Measurements from ENCODE around the gene DNMT3A.

Gene DNMT3A

DNA sequence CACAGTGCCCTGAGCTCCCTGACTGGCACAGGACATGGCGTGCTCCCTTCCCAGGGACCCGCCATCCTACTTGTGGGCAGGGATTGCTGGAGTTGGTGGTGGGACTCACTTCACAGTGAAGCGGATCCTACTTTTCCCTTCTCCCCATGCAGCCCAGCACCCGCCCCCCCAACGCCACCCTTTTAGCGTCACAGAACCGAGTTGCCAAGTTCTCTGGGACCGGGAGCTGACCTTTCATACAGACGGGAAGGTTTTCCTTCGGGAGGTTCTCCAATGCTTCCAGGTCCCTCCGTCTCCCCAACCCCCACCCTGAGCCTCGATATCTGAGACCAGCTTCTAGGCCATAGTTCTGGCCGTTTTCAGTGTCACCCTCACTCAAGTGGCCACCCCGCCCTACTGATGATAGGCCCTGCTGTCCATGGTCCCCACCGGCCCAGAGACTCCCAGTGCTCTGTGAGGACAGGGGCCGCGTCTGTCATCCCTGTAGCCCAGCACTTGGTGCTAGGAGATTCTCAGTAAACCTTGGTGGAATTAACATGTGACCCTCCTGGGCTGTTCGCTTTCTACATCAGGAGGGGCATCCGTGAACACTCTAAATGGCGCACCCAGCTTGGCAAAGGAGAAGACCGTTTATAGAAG lies 1.6 kb upstream of the DNMT3A start:
- no peak for DNase-seq (ENCODE audit: low read depth)

DNA sequence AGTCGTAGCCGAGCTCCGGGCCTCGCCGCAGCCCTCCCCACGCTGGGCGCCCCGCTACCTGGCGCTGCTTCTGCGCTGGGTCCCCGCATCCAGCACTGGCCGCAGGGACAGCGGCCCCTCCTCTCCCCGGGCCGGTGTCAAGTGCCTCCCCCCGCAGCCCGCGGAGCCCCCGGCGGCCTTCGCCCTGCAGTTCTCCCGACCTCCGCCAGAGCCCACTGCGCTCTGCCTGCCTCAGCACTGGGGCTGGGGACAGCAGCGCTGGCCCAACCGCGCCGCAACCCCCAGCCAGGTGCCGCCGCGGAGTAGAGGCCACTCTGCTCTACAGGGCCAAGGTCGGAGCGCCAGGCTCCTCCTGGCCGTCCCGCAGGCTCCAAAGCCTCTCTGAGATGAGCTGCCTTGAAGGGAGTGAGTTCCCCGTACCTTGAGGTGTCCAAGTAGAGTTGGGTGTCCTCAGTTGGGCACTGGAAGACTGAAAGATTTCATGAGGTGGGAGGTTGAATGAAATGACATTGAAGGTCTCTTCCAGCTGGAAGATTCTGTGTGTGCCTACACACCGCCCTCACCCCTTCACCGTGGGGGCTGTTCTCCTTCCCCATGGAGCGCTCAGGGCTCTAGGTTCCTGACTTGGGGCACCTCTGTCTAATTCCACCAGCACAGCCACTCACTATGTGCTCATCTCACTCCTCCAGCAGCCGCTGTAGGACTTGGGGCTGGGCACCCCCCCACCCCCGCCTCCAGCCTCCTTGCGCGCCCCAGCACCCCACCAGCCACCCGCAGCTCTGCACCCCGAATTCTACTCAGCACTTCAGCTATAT lies 854 bp upstream of the DNMT3A start:
- peak; percentile 68 for DNase-seq (ENCODE audit: low read depth)

DNA sequence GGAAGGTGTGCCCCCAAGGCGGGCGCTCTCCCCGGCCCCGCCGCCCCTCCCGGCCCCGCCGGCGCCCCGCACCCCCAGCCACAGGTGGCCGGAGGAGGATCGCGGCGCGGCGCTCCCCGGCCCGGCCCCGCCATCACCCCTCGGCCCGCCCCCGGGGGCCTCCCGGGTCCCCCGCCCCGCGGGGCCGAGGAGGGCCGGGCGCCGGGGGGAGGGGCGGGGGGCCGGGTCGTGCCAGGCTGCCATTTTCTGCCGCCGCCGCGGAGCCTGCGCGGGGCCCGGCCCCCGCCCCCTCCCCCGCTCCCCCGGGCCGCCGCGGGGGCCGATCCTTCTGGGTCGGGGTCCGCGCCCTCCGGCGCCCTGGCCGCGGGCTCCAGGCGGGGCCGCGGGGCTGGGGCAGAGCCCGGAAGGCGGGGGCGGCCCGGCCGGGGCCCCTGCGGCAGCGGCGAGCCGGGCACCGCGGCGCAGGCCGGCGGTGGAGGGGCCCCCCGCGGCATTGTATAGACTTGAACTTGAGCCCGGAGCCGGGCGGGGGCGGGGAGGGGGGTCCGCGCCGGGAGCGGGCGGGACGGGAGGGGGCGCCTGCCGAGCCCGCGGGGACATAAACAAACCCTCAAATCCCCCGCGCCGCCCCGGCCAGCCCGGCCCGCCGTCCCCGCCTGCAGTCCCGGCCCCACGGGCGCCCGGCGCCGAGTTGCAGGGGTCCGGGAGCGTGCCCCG lies 556 bp downstream of the DNMT3A start:
- DNase-seq (ENCODE audit: low read depth), result no peak

DNA sequence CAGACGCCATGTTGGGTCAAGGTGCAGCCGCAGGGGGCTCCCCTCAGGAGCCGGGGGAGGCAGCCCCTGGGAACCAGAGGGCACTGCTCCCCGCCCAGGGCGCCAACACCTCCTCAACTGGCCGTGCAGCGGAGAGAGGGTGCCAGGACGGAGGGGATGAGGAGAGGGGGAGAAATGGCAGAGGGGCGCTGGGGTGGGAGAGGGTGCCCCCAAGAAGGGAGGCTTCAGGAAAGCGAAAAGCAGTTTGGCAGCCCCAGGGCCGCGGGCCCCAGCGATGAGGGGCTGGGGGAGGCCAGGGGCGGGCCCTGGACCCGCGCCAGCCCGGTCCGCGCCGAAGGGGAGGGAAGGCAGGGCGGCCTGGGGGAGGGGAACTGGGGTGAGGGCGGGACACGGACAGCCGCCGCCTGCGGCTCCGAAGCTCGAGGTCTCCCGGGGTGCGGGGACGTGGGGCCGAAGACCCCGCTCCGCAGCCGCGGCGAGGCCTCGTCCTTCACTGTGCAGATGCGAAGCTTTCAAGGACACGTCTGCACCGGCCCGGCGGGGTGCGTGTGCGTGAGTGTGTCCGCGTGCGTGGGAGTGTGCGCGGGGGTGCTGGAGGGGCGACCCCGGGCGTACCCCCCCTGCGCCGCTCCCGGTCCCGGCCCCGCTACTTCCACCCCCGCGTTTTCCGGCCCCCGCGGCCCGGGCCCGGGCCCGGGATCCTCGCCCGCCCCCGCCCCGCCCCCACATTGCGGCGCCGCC lies 1.4 kb downstream of the DNMT3A start:
- no peak for DNase-seq (ENCODE audit: low read depth)

DNA sequence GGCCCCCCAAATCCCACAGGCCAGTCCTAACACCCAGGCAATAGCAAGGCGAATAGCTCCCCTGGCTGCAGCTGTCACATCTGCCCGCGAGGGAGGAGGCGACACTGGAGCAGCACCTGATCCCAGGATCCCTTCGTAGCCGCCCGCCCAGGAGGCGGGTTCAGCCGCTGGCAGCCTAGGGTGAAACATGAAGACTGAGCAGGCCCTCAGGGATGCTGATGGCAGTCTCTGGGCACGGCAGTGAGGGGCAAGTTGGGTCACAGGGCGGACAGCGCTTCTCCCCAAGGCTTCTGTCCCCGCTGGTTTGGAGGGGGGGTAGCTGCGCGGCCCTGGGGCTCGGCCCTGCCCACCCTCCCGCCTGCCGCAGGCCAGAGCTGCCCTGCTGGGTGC lies 1.9 kb downstream of the DNMT3A start:
- no peak for DNase-seq (ENCODE audit: low read depth)

DNA sequence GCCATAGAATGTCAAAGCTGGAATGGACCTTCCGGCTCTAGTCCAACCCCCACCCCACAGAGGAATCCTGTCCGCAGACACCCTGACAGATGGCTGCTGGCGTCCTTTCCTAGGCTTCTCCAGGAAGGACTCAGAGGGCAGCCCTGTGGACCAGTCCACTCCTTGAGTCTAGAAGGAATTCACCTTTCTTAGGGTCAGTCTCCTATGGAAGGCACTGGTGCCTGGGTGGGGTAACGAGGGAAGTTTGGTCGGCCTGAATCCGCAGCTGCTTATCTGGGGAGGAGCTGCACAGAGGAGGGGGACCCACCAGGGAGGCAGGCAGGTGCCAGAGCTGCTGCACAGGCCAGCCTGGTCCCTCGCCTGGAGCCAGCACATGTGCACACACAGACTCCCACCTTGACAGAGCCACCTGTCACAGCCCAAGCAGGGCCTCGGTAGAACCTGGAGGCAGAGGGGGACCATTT lies 2.5 kb downstream of the DNMT3A start:
- DNase-seq (ENCODE audit: low read depth), result no peak

DNA sequence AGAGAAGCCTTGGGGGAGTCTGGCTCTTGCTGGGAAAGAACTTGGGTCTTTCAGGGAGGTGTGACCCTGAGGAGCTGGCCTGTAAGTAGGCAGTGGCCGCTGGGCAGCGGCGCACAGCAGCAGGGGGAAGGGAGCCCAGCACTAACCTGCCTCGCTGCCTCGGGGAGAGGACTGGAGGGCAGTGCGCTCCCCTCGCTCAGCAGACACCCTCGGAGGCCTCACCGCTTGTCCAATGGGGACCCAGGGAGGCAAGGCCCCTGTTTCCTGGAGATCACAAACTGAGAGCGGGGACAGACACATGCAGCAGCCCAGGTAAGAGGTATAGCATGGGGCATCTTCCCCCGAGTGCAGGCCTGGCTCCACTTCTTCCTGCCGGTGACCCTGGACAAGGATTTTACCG lies 3.3 kb downstream of the DNMT3A start:
- DNase-seq (ENCODE audit: low read depth), result no peak

DNA sequence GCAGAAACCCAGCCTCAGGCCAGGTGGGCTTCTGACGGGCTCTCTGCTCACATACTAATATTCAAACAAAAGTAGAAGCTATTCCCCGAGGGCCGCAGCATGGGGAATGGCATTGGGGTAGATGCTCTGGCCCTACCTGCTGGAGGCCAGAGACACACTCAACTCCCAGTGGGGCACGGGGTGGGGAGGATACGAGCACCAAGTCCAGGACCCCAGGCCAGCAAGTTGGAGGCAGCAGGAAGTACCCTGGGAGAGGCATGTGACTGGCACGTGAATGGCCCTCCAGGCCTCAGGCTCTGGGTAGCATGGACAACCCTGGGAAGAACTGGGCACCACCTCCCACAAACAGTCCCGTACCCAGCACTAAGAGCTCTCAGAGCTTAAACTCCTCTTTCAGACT lies 3.8 kb downstream of the DNMT3A start:
- DNase-seq (ENCODE audit: low read depth), result no peak

DNA sequence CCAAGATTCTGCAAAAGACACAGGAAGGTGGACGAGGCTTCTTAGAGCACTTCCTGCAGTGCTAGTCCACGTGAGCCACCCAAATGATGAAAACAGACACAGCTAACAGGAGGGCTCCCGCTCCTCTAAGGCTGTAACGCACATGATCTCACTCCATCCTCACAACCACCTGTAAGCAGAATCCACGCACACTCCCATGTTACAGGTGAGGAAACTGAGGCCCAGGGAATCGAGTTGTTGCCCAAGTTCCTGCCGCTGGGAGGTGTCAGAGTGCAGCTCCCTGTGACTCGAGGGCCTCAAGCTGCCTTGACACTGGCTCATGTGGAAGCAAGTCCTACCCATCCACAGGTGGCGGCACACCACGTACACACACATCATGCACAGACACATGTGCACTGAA lies 4.4 kb downstream of the DNMT3A start:
- DNase-seq (ENCODE audit: low read depth), result no peak

DNA sequence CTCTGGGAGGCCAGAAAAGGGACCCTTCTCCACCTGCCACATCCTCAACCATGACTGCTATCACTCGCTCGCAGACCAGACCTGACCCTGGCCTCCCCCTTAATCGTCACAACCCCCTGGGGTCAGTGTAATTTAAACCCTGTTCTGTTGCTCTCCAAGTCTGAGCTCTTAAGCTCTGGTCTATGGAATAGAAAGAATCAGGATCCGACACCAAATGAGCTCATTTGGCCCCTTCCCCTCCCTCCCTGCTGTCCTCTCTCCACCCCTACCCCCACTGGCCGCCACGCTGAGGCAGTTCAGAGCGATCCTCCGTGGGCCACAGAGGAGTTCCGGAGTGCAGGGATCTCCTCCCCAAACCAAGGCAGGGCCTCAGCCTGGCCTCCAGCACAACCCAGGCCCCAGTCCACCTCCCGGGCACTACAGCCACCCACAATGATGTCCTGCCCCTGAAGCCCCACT lies 5.3 kb downstream of the DNMT3A start:
- no peak for DNase-seq (ENCODE audit: low read depth)

DNA sequence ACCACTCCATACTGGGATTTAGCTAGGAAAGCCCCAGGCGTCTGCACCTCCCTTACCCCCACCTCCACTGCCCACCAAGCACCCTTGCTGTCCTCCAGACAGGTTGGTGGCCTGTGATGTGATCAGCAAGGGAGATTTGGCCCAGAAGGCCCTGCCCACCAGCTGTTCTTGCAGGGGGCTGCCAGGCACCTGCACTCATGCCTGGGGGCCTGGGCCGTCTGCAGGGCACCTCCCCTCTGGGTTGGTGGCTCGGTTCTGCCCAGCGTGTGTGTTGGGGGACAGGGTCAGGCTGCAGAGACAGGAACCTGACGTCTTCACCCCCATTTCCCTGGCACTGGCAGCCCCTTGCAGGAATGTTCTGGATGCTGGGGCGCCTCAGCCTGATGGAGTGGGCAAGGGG lies 5.8 kb downstream of the DNMT3A start:
- no peak for DNase-seq (ENCODE audit: low read depth)

DNA sequence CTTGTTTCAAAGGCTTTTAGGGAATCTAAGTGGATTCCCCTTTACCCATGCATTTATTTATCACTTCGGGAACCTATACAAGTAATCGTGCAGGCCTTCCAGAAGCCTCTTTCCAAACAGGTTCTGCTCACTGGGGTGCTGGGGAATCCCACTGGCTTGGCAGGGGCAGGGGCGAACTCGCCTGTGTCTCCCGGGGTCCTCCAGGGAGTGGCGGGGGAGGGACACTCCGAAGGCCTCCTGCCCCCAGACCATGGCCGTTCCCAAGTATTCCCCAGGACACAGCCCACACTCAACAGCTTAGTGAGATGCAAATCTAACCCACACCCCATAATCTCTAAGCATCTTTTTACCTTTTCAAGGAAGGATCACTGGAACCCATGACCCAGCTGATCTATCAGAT lies 6.5 kb downstream of the DNMT3A start:
- DNase-seq (ENCODE audit: low read depth), result no peak

DNA sequence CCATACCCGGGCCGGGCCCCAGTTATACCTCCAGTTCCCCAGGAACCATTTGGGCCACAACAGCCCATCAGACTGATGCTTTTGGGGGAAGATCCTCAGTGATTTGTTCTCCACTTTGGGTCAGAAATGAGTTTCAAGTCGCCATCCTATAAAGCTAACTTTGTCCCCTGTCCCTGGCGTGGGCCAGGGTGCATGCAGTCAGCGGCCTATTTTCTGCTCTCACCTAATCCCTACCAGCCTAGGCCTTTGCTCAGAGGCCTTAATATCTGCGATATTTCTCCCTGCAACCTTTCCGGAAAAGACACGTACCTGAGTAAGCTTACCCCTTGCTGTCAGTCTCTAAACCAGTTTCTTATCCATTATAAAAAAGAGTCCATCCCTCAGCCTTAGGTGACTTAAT lies 7.2 kb downstream of the DNMT3A start:
- no peak for DNase-seq (ENCODE audit: low read depth)

DNA sequence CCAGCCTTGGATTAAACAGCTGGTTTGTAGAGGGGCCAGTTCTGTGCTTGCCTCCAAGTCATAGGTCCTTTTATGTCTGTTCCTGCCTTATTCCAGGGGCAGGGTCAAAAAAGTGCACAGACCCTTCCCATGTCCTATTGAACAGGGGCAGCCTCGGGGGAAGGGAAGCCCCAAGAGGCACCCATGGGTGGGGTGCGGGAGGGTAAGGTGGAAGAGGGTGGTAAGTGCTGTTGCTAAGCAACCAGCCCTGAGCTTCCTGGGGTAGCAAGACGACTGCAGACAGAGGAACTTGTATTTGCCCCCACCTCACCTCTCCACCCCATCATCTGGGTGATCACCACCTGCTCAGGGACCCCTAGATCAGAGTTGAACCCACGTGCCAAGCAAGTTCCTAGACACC lies 7.7 kb downstream of the DNMT3A start:
- DNase-seq (ENCODE audit: low read depth), result no peak

DNA sequence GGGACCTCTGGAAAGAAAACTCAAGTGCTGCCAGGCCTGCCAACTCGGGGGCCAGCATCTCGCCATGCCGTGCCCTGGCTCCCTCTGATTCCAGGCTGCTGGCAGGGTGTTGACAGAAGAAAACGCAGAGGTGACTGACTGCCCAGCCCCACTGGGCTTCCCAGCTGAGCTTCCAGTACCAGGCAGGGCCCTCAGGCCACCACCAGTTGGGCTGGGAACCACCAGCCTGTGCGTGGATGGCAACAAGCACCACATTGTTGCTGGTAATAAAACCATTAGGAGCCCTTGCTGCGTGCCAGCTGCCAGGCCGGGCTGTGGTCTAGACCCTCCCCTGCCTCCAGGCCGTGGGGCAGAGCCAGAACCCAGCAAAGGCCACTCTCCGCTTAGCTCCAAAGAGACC lies 9.2 kb downstream of the DNMT3A start:
- DNase-seq (ENCODE audit: low read depth), result no peak

DNA sequence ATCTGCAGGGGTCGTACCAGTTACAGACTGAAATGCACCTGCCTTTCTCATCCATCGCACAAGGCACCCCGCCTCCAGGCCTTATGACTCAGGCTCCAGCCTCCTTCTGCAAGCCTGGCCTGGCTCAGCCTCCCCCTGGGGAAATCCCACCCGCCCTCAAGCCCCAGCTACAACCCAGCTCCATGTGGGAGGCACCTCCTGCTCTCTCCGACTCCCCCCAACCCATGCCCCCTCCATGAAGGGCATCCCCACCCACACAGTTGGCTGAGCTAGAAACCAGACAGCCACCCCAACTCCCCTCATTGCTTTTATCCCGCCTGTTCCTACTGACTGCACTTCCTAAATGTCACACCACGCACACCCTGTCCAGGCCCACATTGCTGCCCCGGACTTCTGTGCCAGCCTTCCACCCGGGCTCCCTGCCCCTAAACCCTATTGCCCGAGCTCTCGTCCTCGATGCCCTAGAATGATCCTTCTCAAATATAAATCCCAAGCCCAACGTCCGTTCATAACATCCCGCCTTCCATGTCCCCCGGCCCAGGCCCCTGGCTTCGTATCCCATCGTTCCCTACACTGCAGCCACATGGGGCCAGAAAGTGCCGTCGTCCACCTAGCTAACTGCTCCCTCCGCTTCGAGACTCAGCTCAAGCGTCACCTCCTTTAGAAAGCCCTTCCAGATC lies 9.9 kb downstream of the DNMT3A start:
- DNase-seq (ENCODE audit: low read depth), result no peak

DNA sequence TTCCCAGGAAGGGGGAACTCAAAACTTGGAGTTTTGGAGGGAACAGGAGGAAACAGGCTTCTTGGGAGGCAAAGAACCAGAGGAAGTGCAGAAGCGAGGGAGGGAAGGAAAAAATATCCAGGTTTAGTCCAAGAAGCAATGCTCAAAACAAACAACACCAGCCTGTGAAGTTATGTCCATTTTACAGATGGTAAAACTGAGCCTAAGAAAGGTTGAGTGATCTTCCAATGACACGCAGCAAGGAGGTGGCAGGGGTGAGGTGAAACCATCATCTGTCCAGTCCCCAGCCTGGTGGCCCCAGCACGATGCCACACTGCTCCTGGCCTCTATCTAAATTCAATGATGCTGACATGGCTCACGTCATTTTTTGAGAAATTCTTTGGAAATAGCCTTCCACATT lies 10.8 kb downstream of the DNMT3A start:
- no peak for DNase-seq (ENCODE audit: low read depth)

DNA sequence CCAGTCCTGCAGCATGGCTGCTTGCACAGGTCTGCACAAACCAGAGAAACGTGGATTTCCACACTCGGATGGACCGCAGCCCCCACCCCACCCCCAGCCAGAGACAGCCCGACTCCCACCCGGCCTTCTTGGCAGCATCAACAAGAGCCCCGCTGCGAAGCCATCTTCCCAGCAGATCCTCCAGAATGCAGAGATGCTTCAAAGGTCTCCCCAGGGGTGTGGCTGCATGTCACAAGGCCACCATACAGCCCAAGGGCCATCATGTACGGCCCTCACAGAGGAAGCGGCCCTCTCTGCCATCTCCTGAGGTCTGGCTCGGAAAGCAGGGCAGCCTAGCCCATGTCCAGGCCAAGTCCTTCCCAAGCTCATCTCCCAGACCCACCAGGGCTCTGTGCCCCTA lies 11.5 kb downstream of the DNMT3A start:
- no peak for DNase-seq (ENCODE audit: low read depth)

DNA sequence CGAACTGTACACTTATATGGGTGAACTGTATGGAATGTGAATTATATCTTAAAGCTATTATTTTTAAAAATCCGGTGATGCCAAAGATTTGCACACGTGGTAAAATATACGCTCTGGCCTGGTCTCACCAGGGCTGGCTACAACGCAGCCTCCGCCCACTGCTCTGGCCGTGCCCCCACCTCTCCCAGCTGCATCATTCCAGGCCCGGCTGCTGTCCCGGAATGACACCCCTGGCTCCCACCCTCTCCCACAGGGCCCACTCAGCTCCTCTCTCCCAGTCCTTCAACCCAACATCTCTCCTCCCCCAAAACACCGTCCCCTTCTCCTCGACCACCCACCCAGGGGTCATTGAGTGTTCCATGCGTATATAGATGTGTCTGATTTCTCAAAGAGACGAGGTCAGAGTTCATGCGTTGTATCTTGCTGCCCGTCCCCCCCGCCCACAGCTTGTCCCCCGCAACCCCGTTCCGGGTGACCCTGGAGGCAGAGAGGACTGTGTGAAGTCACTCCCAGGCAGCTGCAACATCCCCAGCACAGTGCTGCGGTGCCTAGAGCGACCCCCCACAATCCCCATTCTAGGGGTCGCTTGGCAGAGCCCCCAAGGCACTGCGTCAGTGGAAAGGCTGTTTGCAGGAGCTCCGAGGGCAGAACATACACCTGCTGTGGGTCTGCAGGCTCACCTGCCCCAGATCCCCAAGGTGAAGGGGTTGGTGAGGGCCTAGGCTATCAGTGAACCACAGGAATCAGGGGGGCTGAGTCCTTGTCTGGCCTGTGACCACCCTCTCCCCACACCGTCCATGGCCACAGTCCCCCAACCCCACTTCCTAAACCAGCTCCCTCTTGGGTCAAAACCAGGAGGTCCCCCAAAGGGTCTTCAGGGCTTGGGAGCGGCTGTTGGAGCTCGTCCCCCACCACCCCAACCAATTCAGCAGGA lies 13.3 kb downstream of the DNMT3A start:
- DNase-seq (ENCODE audit: low read depth), result no peak

DNA sequence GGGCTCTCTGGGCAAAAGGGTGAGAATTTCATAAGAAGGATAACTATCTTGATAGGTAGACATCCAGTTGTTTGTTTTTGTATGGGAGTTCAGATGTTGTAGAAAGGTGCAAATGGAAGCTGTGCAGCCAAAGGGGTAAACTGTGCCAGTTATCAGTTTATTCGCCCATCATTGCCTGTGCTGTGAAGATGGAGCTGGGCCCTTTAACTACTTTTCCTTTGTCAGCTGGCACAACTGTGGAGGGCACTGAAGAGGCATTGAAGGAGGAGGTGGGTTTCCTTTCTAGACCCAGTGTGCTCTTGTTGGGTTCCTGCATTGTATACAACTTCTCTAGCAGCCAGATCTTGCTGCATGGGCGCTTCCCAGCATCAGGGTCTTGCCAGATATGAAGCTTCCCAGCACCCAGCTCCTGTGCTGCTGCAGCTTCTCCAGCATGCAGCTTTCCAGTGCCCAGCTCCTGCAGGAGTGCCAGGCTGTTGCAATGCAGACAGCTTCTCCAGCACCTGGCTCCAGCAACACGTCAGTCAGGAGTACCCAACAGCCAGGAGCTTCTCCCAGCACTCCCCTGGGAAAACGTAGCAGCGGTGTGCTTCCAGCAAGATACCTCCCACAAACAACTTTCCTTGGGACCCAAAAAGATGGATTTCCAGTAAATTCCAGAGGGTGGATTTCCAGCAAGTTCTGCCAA lies 15.3 kb downstream of the DNMT3A start:
- DNase-seq (ENCODE audit: low read depth), result no peak

All from activated T-cell treated with anti-CD3 and anti-CD28 coated beads for 1 hour (primary cell).